Neuron (in vitro differentiated cells): ENCODE measurements around the gene GAPVD1.

Experiments
- H2AFZ ChIP-seq: one replicate; pipeline ENCODE4 v1.6.1; 2013; ENCODE audit warnings: low read depth, mild to moderate bottlenecking, inconsistent platforms, low read length, moderate library complexity
- H3K27me3 ChIP-seq: one replicate; pipeline ENCODE4 v1.6.1; 2013; ENCODE audit warnings: low read length; ENCODE audit not compliant: insufficient read depth
- H3K36me3 ChIP-seq: one replicate; pipeline ENCODE4 v1.6.1; 2013; ENCODE audit warnings: low read length; ENCODE audit not compliant: insufficient read depth
- H3K4me1 ChIP-seq: one replicate; pipeline ENCODE4 v1.6.1; 2013; ENCODE audit warnings: low read length; ENCODE audit not compliant: insufficient read depth
- H3K4me3 ChIP-seq: 2 replicates; pipeline ENCODE4 v1.5.1; 2013; ENCODE audit warnings: mild to moderate bottlenecking, low read length, moderate library complexity
- H3K9me3 ChIP-seq: one replicate; pipeline ENCODE4 v1.6.1; 2013; ENCODE audit warnings: low read length

Gene GAPVD1

GRCh38 chr9:125338929-125339328, 77.3 kb downstream of the GAPVD1 start:
- Histone ChIP-seq H3K9me3 (no peaks in the 10 kb centered on the region), H3K27me3 (no peaks in the 10 kb centered on the region), H3K36me3 (peaks cover 59% of the 10 kb centered on the region), H2AFZ (no peak overlapping the region), H3K4me3 (no peak overlapping the region), H3K4me1 (peaks cover 12% of the 10 kb centered on the region)

DNA sequence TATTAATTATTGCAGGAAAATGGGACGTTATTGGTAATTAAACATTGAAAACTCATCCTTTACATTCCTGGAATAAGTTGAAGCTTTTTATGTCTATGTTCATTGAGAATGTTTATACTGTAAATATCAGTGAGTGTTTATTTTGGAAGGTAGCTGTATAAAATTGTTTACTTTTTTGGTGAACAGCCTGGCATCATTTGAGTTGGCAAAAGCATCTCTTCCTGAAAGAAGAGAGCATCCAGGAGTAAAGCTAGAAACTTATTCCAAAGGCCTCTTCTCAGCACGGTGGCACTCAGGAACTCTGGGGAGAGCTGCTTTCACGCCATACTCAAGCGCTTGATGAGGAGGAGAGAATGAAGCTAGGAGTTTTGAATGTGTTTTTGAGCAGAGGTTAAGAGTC, 79.9 kb downstream of the GAPVD1 start:
- H3K9me3 ChIP-seq: no peaks in the 10 kb centered on the region
- H3K4me3 ChIP-seq: no peak overlapping the region
- H3K4me1 ChIP-seq: peaks cover 16% of the 10 kb centered on the region
- H2AFZ ChIP-seq: no peak overlapping the region
- H3K36me3 ChIP-seq: peaks cover 47% of the 10 kb centered on the region
- no peaks in the 10 kb centered on the region for H3K27me3 ChIP-seq

- Histone ChIP-seq H3K4me1 (peaks cover 18% of the 10 kb centered on the region), H3K4me3 (no peak overlapping the region), H3K27me3 (no peaks in the 10 kb centered on the region), H3K36me3 (peaks cover 45% of the 10 kb centered on the region), H2AFZ (no peak overlapping the region), H3K9me3 (no peaks in the 10 kb centered on the region)
Measured at GRCh38 chr9:125343518-125344275, 82.1 kb downstream of the GAPVD1 start.

DNA sequence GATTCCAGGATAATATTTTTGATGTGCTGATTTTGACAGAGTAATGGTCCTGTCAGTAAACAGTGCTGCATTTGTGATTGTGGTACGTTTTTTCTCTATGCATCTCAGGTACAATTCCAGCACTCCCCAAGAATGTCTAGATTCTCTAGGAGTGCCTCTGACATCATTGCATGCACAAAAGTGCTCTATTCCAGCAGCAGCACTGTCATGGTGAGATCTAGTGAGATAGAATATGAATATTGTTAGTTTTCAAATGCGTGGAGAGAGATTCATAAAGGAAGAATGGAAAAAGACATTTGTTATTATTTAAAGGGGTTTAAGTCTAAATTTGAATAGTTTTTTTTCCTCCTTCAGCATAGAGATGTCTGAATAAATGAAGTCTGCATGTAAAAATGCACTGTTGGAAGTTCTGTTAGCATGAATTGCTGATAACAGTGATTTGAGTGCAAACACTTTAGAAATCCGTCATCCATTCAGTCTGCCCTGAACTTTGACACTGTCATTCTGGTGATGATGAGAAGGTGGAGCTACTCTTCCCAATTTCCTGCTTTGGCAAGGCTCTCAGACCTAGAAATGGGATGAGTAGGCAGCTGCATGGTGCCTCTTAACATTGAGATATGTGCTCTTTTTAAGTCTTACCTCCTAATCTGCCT, 84.6 kb downstream of the GAPVD1 start:
- peaks cover 18% of the 10 kb centered on the region for H3K4me1 ChIP-seq
- H3K27me3 ChIP-seq: no peaks in the 10 kb centered on the region
- H3K4me3 ChIP-seq: no peak overlapping the region
- H2AFZ ChIP-seq: no peak overlapping the region
- peaks cover 51% of the 10 kb centered on the region for H3K36me3 ChIP-seq
- peaks cover 8% of the 10 kb centered on the region for H3K9me3 ChIP-seq

GRCh38 chr9:125355601-125356000, 94.0 kb downstream of the GAPVD1 start:
- Histone ChIP-seq H2AFZ (no peak overlapping the region), H3K4me3 (no peak overlapping the region), H3K27me3 (no peaks in the 10 kb centered on the region), H3K4me1 (no peaks in the 10 kb centered on the region), H3K9me3 (peaks cover 15% of the 10 kb centered on the region), H3K36me3 (peaks cover 80% of the 10 kb centered on the region)

DNA sequence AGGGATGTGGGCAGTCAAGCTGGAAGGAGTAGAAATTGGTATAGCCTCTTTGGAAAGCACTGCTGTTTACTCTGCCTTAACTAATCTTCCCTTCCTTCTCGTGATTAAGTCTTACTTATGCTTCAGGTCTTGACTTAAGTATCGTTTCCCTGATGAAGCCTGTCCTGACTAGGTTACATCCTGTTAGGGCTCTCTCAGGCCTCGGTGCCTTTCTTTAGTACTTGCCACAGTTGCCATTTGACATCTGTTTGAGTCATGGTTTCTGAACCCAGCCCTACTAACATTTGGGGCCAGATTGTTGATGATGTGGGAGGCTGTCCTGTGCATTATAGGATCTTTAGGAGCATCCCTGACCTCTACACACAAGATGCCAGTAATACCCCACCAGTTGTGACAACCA, 94.4 kb downstream of the GAPVD1 start:
- no peaks in the 10 kb centered on the region for H3K4me1 ChIP-seq
- peaks cover 79% of the 10 kb centered on the region for H3K36me3 ChIP-seq
- H3K27me3 ChIP-seq: no peaks in the 10 kb centered on the region
- peaks cover 11% of the 10 kb centered on the region for H3K9me3 ChIP-seq
- no peak overlapping the region for H2AFZ ChIP-seq
- no peak overlapping the region for H3K4me3 ChIP-seq

- no peaks in the 10 kb centered on the region for H3K9me3 ChIP-seq
- no peak overlapping the region for H2AFZ ChIP-seq
- H3K4me1 ChIP-seq: no peaks in the 10 kb centered on the region
- peaks cover 77% of the 10 kb centered on the region for H3K36me3 ChIP-seq
- no peak overlapping the region for H3K4me3 ChIP-seq
- H3K27me3 ChIP-seq: no peaks in the 10 kb centered on the region
Measured at GRCh38 chr9:125359011-125359410, 97.4 kb downstream of the GAPVD1 start.

DNA sequence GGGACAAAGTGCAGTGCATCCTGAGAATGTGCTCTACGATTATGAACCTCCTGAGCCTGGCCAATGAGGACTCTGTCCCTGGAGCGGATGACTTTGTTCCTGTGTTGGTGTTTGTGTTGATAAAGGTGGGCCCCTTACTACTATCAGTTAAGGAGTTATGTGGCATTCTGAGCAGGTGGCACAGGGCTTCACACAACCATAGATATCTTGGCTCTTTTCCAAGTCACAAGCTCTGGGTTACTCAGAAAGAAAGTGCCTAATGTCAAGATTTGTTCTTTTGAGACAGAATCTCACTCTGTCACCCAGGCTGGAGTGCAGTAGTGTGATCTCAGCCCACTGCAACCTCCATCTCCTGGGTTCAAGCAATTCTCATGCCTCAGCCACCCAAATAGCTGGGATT, 99.0 kb downstream of the GAPVD1 start:
- no peak overlapping the region for H3K4me3 ChIP-seq
- H3K27me3 ChIP-seq: no peaks in the 10 kb centered on the region
- no peak overlapping the region for H2AFZ ChIP-seq
- H3K9me3 ChIP-seq: no peaks in the 10 kb centered on the region
- H3K36me3 ChIP-seq: peaks cover 70% of the 10 kb centered on the region
- H3K4me1 ChIP-seq: no peaks in the 10 kb centered on the region

- no peak overlapping the region for H2AFZ ChIP-seq
- H3K4me1 ChIP-seq: no peaks in the 10 kb centered on the region
- no peaks in the 10 kb centered on the region for H3K9me3 ChIP-seq
- H3K4me3 ChIP-seq: no peak overlapping the region
- no peaks in the 10 kb centered on the region for H3K27me3 ChIP-seq
- peaks cover 60% of the 10 kb centered on the region for H3K36me3 ChIP-seq
Measured at GRCh38 chr9:125361837-125362531, 100.4 kb downstream of the GAPVD1 start.

DNA sequence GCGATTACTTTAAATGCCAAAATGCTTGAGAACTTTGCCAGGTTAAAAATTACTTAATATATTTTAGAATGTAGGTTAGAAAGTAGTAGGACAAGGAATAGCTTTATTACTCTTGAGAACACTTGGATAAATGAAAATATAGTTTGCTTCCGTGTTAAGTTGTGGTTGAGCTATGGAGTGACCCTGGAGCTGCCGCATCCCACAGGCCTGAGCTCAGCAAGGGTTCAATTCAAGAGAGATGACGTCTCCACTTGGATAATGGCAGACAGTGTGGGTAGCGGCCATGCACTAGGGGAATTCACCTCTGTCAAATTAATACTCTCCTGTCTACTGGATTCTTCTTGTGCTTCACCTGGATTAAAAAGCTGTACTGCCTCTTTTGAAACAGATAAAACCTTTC, 105.0 kb downstream of the GAPVD1 start:
- no peaks in the 10 kb centered on the region for H3K9me3 ChIP-seq
- H3K27me3 ChIP-seq: no peaks in the 10 kb centered on the region
- H3K4me3 ChIP-seq: no peak overlapping the region
- peaks cover 9% of the 10 kb centered on the region for H3K4me1 ChIP-seq
- H3K36me3 ChIP-seq: peaks cover 25% of the 10 kb centered on the region
- H2AFZ ChIP-seq: no peak overlapping the region

- Histone ChIP-seq H3K36me3 (peaks cover 3% of the 10 kb centered on the region), H3K9me3 (no peaks in the 10 kb centered on the region), H3K4me3 (no peak overlapping the region), H3K27me3 (no peaks in the 10 kb centered on the region), H3K4me1 (peaks cover 13% of the 10 kb centered on the region), H2AFZ (no peak overlapping the region)
Measured at GRCh38 chr9:125370786-125371185, 109.2 kb downstream of the GAPVD1 start.

DNA sequence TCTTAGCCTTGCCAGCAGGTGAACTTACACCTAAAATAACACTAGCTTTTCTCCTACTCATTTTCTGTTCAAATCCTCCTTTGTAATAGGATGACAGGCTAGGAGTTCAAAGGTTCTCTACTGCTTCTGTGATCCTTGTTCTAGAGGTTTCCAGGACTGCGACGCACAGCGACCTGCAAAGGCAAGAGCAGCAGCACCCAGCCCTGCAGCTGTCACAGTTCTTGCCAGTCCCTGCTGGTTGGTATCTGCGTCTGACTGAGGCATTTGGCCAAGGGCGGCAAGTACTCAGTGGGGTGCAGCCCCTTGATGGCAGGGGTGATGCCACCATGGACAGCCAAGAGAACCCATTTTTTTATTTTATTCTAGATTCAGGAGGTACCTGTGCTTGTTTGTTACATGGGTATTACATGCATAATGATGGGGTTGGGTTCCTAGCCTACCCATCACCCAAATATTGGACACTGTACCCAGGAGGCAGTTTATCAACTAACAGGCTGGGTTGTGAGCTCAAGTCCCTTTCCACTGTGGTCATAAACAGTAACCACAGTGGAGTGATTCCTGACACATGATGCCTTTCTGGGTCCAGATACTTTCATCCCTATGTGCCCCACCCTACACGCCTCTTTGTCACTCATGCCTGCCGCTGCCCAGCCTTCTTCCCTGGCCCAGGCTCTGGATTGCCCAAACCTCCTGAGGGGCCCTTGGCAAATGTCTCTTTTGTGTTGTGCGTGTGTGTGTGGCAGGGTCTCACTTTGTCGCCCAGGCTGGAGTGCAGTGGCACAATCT, 111.0 kb downstream of the GAPVD1 start:
- Histone ChIP-seq H3K27me3 (no peaks in the 10 kb centered on the region), H2AFZ (no peak overlapping the region), H3K9me3 (no peaks in the 10 kb centered on the region), H3K4me1 (peaks cover 13% of the 10 kb centered on the region), H3K36me3 (no peaks in the 10 kb centered on the region), H3K4me3 (no peak overlapping the region)
